HL-60 (cell line): ENCODE data around the gene KIFC1.

Experiments
- CTCF ChIP-seq: IDR thresholded peaks from one replicate; pipeline ENCODE4 v1.5.1; 2011; ENCODE audit warnings: low read length, control low read depth, inconsistent platforms; ENCODE audit not compliant: insufficient read depth
- POLR2AphosphoS5 ChIP-seq: IDR thresholded peaks from 2 replicates; pipeline ENCODE4 v1.6.1; 2012; ENCODE audit warnings: low read depth

- TF ChIP-seq CTCF (peak; percentile 9), POLR2AphosphoS5 (no peak)
Measured at GRCh38 chr6:33414592-33415271, 23.1 kb downstream of the KIFC1 start.
